NT2/D1 (cell line): ENCODE data around the gene UTP14A.

Source experiments
- DNase-seq: peaks from one replicate; pipeline ENCODE4 v3.0.0-alpha.2; 2011; ENCODE audit warnings: low read depth, low spot score
- H3K27me3 ChIP-seq: 2 replicates; pipeline ENCODE4 v1.6.0; 2011; ENCODE audit warnings: mild to moderate bottlenecking; ENCODE audit not compliant: insufficient read length, insufficient read depth
- H3K36me3 ChIP-seq: 2 replicates; pipeline ENCODE4 v1.6.1; 2011; ENCODE audit warnings: mild to moderate bottlenecking, low read length, mixed read lengths; ENCODE audit not compliant: insufficient read depth, insufficient read length
- H3K4me1 ChIP-seq: 2 replicates; pipeline ENCODE4 v1.5.1; 2011; ENCODE audit not compliant: insufficient read depth, insufficient read length
- H3K4me3 ChIP-seq: 2 replicates; pipeline ENCODE4 v1.5.1; 2011; ENCODE audit warnings: low read depth; ENCODE audit not compliant: insufficient read length
- H3K9ac ChIP-seq: 2 replicates; pipeline ENCODE4 v1.6.0; 2011; ENCODE audit warnings: low read depth; ENCODE audit not compliant: insufficient read length
- H3K9me3 ChIP-seq: 2 replicates; pipeline ENCODE4 v1.5.1; 2011; ENCODE audit warnings: mild to moderate bottlenecking, low read length; ENCODE audit not compliant: insufficient read depth
- SUZ12 ChIP-seq: IDR thresholded peaks from 2 replicates; pipeline ENCODE4 v1.6.1; 2011; ENCODE audit not compliant: insufficient read length, insufficient read depth; ENCODE audit errors: extremely low read depth
- YY1 ChIP-seq: IDR thresholded peaks from 2 replicates; pipeline ENCODE4 v1.6.1; 2011; ENCODE audit not compliant: insufficient read length, insufficient read depth
- ZNF274 ChIP-seq: IDR thresholded peaks from 2 replicates; pipeline ENCODE4 v1.6.1; 2011; ENCODE audit warnings: mild to moderate bottlenecking, low read depth, low read length

UTP14A gene

GRCh38 chrX:129953881-129954280, 47.9 kb downstream of the UTP14A start:
- Histone ChIP-seq H3K36me3 (no peaks in the 10 kb centered on the region), H3K4me1 (peaks cover 3% of the 10 kb centered on the region), H3K27me3 (peaks cover 28% of the 10 kb centered on the region), H3K4me3 (no peak overlapping the region), H3K9ac (no peak overlapping the region), H3K9me3 (no peaks in the 10 kb centered on the region)
- no peak for DNase-seq
- TF ChIP-seq SUZ12 (no peak), YY1 (no peak), ZNF274 (no peak)

DNA sequence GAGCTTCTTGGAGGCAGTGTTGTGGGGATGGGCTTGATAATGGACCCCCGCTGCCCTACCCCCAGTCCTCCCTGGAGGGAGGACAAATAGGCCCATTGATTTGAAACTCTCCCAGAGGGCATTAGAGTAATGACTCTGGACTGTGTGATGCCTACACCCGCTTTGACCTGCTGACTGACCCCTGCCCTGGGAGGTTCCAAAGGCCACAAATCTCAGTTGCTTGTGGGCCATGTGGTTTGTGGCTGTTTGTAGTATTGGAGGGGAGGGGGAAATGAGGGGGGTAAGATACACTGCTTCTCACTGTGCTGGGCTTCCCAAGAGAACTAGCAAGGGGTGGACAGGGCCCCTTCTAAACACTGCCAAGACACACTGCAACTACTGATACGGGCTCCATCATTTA, 48.8 kb downstream of the UTP14A start:
- Histone ChIP-seq H3K9ac (no peak overlapping the region), H3K4me1 (peaks cover 6% of the 10 kb centered on the region), H3K4me3 (no peak overlapping the region), H3K27me3 (peaks cover 37% of the 10 kb centered on the region), H3K36me3 (no peaks in the 10 kb centered on the region), H3K9me3 (no peaks in the 10 kb centered on the region)
- TF ChIP-seq YY1 (no peak), SUZ12 (no peak), ZNF274 (no peak)
- DNase-seq = no peak

- no peak for DNase-seq
- H3K9me3 ChIP-seq = no peaks in the 10 kb centered on the region
- peaks cover 6% of the 10 kb centered on the region for H3K4me1 ChIP-seq
- no peaks in the 10 kb centered on the region for H3K36me3 ChIP-seq
- peaks cover 45% of the 10 kb centered on the region for H3K27me3 ChIP-seq
- TF ChIP-seq SUZ12 (no peak), YY1 (no peak), ZNF274 (no peak)
- no peak overlapping the region for H3K9ac ChIP-seq
- H3K4me3 ChIP-seq = no peak overlapping the region
Measured at GRCh38 chrX:129955682-129956081, 49.7 kb downstream of the UTP14A start.

DNA sequence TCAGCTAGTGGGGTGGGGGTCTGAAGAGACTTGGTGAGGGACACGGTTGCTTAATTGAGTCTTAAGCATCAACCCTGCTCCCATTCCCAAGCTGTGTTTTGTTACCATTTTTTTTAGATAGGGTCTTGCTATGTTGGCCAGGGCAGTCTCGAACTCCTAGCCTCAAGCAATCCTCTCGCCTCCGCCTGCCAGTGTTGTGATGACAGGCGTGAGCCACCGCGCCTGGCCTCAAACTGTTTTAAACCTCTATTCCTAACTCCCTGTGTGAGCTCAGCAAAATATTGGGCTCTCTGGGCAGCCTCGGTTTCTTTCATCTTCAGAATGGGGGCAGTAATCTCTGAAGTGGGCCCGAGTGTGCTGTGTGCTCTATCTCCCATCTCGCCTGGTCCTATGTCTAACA, 50.2 kb downstream of the UTP14A start:
- Histone ChIP-seq H3K27me3 (peaks cover 48% of the 10 kb centered on the region), H3K9me3 (no peaks in the 10 kb centered on the region), H3K4me3 (no peak overlapping the region), H3K4me1 (peaks cover 6% of the 10 kb centered on the region), H3K9ac (no peak overlapping the region), H3K36me3 (no peaks in the 10 kb centered on the region)
- no peak for TF ChIP-seq SUZ12
- no peak for TF ChIP-seq YY1
- no peak for TF ChIP-seq ZNF274
- no peak for DNase-seq

DNA sequence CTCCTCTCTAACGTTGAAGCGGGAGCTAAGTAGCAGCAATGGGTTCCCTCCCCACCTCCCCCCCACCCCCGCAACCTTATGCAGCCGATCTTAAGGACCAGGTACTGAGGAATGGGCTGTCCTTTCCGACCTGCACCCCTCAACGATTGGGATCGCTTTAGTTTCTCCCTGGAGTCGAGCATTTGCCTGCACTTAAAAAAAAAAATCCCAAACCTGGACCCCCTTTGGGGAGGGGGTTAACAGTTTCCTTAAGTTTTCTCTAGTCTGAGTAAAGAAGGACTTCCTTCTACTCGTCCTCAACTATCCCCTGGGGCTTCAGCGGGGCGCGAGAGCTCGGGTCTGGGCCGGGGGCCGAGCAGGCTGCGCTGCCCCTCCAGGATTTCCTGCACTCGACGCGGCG, 50.8 kb downstream of the UTP14A start:
- H3K4me1 ChIP-seq = peaks cover 6% of the 10 kb centered on the region
- H3K9me3 ChIP-seq = no peaks in the 10 kb centered on the region
- no peak overlapping the region for H3K9ac ChIP-seq
- H3K4me3 ChIP-seq = peak overlapping the region; percentile 26
- H3K36me3 ChIP-seq = no peaks in the 10 kb centered on the region
- TF ChIP-seq YY1 (no peak), ZNF274 (no peak), SUZ12 (no peak)
- no peak for DNase-seq
- H3K27me3 ChIP-seq = peaks cover 48% of the 10 kb centered on the region

DNA sequence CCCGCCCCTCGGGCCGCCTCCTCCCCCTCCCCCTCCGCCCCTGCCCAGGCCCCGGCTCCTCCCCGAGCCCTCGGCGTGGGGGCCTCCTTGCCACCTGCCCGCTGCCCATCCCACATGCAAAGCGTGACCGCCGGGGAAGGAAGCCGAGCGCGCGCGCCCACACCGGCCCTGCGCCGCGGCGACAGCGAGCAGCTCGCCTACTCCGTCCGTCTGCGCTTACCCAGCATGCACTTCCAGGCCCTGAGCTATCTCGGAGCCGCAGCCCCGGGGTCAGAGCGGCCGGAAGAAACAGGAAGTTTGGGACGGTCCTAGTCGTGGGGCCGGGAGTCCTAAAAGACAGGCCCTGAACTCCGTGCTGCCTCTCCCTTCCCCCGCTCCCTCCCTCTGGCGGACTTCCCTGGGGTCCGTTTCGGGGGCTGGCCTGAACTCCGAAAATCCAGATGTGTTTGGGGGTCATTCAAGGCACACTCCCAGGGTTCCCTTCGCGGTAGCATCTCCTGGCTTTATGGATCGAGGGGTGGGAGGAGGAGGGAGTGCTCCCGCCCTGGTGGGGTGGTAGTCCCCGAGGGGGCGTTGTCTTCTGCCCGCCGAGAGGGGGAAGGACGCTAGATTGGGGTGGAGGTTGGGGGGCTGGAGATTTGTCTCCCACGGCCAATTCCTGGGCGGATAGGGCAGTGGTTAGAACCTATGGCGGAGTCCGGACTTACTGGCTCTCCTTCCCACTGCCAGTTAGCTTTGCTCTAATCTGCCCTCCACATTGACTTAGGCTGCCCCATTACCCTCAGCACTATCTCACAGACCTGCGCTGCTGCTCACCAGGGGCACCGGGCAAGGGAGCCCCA, 51.5 kb downstream of the UTP14A start:
- H3K9ac ChIP-seq = peak overlapping the region; percentile 21

GRCh38 chrX:129958083-129958465, 52.1 kb downstream of the UTP14A start:
- H3K4me3 ChIP-seq = no peak overlapping the region
- H3K36me3 ChIP-seq = no peaks in the 10 kb centered on the region
- peaks cover 6% of the 10 kb centered on the region for H3K4me1 ChIP-seq
- no peak for DNase-seq
- no peak overlapping the region for H3K9ac ChIP-seq
- TF ChIP-seq ZNF274 = no peak
- TF ChIP-seq YY1 = no peak
- TF ChIP-seq SUZ12 = no peak
- peaks cover 48% of the 10 kb centered on the region for H3K27me3 ChIP-seq
- no peaks in the 10 kb centered on the region for H3K9me3 ChIP-seq

More for the DNA sequence above, 51.5 kb downstream of the UTP14A start:
- DNase-seq = no peak
- Histone ChIP-seq H3K4me1 (peaks cover 6% of the 10 kb centered on the region), H3K9me3 (no peaks in the 10 kb centered on the region), H3K36me3 (no peaks in the 10 kb centered on the region), H3K4me3 (peak overlapping the region; percentile 26), H3K27me3 (peaks cover 48% of the 10 kb centered on the region)
- no peak for TF ChIP-seq SUZ12
